Neural progenitor cell (in vitro differentiated cells): ENCODE measurements around the gene AMT.

Source experiments
- EZH2 ChIP-seq: fragments of 200-600 bp; sonication (generic); IDR thresholded peaks from 2 replicates; pipeline ENCODE4 v1.6.1; 2017; ENCODE audit warnings: antibody characterized with exemption, mild to moderate bottlenecking, moderate library complexity
- EZH2phosphoT487 ChIP-seq: fragments of 200-600 bp; sonication (generic); IDR thresholded peaks from 2 replicates; pipeline ENCODE4 v1.6.1; 2017; ENCODE audit warnings: antibody characterized with exemption
- TF ChIP-seq, protein P1 (sequence below): fragments of 200-600 bp; sonication (generic); IDR thresholded peaks from 2 replicates; pipeline ENCODE4 v1.5.1; 2017; ENCODE audit warnings: antibody characterized with exemption, mild to moderate bottlenecking

DNA sequence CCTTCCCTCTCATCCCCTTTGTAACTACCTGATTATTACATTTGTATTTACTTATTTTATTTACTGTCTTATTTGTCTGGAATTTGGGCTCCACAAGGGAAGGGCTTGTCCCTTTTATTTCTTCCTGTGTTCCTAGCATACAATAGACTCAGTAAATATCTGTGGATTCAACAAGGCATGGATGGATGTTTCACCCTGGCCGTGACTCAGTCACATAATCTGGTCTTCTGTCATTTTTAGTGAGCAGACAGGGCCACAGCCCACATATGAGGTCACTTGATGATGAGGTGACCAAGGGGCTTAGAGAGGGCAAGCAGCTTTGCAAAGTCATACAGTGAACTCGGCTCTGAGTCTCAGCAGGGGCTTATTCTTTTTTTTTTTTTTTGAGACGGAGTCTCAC is 39.9 kb upstream of the AMT start:
- TF ChIP-seq, protein P1, sequence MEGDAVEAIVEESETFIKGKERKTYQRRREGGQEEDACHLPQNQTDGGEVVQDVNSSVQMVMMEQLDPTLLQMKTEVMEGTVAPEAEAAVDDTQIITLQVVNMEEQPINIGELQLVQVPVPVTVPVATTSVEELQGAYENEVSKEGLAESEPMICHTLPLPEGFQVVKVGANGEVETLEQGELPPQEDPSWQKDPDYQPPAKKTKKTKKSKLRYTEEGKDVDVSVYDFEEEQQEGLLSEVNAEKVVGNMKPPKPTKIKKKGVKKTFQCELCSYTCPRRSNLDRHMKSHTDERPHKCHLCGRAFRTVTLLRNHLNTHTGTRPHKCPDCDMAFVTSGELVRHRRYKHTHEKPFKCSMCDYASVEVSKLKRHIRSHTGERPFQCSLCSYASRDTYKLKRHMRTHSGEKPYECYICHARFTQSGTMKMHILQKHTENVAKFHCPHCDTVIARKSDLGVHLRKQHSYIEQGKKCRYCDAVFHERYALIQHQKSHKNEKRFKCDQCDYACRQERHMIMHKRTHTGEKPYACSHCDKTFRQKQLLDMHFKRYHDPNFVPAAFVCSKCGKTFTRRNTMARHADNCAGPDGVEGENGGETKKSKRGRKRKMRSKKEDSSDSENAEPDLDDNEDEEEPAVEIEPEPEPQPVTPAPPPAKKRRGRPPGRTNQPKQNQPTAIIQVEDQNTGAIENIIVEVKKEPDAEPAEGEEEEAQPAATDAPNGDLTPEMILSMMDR = no peak
- TF ChIP-seq EZH2 = no peak
- TF ChIP-seq EZH2phosphoT487 = no peak
